Adrenal gland (tissue), 12 donors: ENCODE results near the gene TRIM36. TPM values are rescaled to one million over a fixed set of nuclear protein-coding genes. Genes with fewer than 3 reads are reported as not detected.

ENCODE experiments used
- DNase-seq, 7 donors: peaks; one replicate each; pipeline ENCODE4 v3.0.0-alpha.2; 2019 to 2020
- H3K27ac ChIP-seq, 5 donors: fragments of 200-600 bp; sonication (generic) in 4 of 5; 1 replicate in 3 of 5; 2 replicates in 2 of 5; pipeline versions ENCODE4 v1.5.1 to v1.8.0; 2016 to 2020; ENCODE audit warnings: mild to moderate bottlenecking in 1 of 5
- H3K27me3 ChIP-seq: fragments of 200-600 bp; 2 replicates; pipeline ENCODE4 v1.8.0; 2021
- H3K36me3 ChIP-seq, 2 donors: fragments of 200-600 bp; replicated peaks in 1 of 2; 1 replicate in 1 of 2; 2 replicates in 1 of 2; pipeline versions ENCODE4 v1.5.1 to v1.8.0; 2018 to 2022
- H3K4me1 ChIP-seq, 2 donors: fragments of 200-600 bp; replicated peaks in 1 of 2; 1 replicate in 1 of 2; 2 replicates in 1 of 2; pipeline versions ENCODE4 v1.5.1 to v1.8.0; 2018 to 2021
- H3K4me3 ChIP-seq, 4 donors: fragments of 200-600 bp; sonication (generic) in 3 of 4; one replicate each; pipeline ENCODE4 v1.5.1; 2016 to 2018
- H3K9me3 ChIP-seq, 3 donors: fragments of 200-600 bp; sonication (generic) in 1 of 3; replicated peaks in 1 of 3; 1 replicate in 2 of 3; 2 replicates in 1 of 3; pipeline versions ENCODE4 v1.5.1 to v1.8.0; 2016 to 2021
- CTCF ChIP-seq, 6 experiments: fragments of 450-650 bp in 4 of 6; fragments of 200-600 bp in 2 of 6; sonication (generic) in 1 of 6; IDR thresholded peaks; 1 replicate in 5 of 6; 2 replicates in 1 of 6; pipeline versions ENCODE4 v1.5.1 to v1.8.0; 2016 to 2021; ENCODE audit warnings: antibody characterized with exemption in 6 of 6, mild to moderate bottlenecking in 2 of 6, moderate library complexity in 1 of 6
- POLR2A ChIP-seq, 2 donors: fragments of 450-650 bp; IDR thresholded peaks; one replicate each; pipeline ENCODE4 v1.6.1; 2017; ENCODE audit warnings: antibody characterized with exemption in 2 of 2, mild to moderate bottlenecking in 2 of 2, moderate library complexity in 1 of 2
- WGBS, 4 donors: extraction: QIAGEN DNeasy Blood & Tissue Kit in 2 of 4; methylation state at CpG; one replicate each; pipeline versions ENCODE4 v1.1.5 to v1.1.7; 2013 to 2017; 5-methylcytosine and 5-hydroxymethylcytosine counted together
- intact Hi-C, 2 donors: fragments of 100-400 bp; cut with DNase I; formaldehyde crosslinking; loops; one replicate each; pipeline versions ENCODE4 v1.14.1 to v1.15.0; 2022 to 2023
- polyA plus RNA-seq, 3 donors: library from polyadenylated mRNA; stranded (reverse); fragments of 200-250 nt in 2 of 3; fragments of 350-450 nt in 1 of 3; fragmentation: Illumina TruSeq in 1 of 3; extraction: RNeasy Lipid Tissue Mini Kit (QIAGEN cat#74804) in 1 of 3; gene quantifications; one replicate each; pipeline ENCODE4 v1.2.3, GENCODE V29; 2013 to 2014
- total RNA-seq, 9 donors: library from RNA; depleted of rRNA in 4 of 9; stranded (reverse); fragments of >200 nt in 4 of 9; fragments of 120-200 nt in 1 of 9; fragmentation: NEBNext Ultra II Directional in 1 of 9; extraction: Animal tissue kit (Norgen Biotek cat#: 25700) in 1 of 9; gene quantifications; one replicate each; pipeline versions ENCODE4 v1.1.0 to v1.2.4, GENCODE V29; 2013 to 2023
- donor health status: healthy with polysubstance abuse.
- donor health status: Bipolar disorder and iron deficiency.
- donor health status: DM: yes; HTN: yes; CAD: no.
- donor health status: DM: no; HTN: no; CAD: no.
- donor health status: DM: no; HTN: no; CAD: no.
- donor health status: DM: yes; HTN: yes; CAD: no.

Gene TRIM36
- total and polyA plus RNA-seq, 12 donors: 0.36 to 23.5 (median 2.8) TPM

DNA sequence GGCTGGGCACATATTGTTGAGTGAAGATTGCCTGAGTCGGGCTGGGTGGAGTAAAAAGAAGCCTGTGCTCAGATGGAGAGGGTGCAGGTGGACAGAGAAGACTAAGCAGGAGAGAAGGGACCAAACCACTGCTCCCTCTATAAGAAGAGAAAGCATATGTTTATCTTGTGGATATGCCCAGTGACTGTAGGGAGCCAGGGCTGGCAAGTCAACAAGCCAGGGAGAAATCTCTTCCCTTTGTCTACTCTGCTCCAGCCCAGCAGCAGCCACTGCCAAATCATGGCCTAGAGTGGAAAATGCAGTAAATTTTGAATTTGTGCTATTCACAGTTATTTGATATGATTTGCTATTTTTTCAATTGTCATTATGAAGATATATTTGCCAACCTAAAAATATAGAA, 33.2 kb upstream of the TRIM36 start:
- Histone ChIP-seq H3K27ac (no peak overlapping the region), H3K4me1 (no peaks in the 10 kb centered on the region), H3K36me3 (no peaks in the 10 kb centered on the region), H3K27me3 (no peaks in the 10 kb centered on the region), H3K9me3 (no peaks in the 10 kb centered on the region), H3K4me3 (no peak overlapping the region)
- intact Hi-C loops: no loop called here
- WGBS, 4 donors: 83 to 100% (median 90%) methylated on average over 1 of the region's 1 CpG
- DNase-seq: no peak
- TF ChIP-seq POLR2A (IDR thresholded peaks at IDR 0.05) (no peak), CTCF (IDR thresholded peaks at IDR 0.05) (no peak)

- Histone ChIP-seq H3K27ac (no peak overlapping the region), H3K27me3 (no peaks in the 10 kb centered on the region), H3K9me3 (no peaks in the 10 kb centered on the region), H3K4me1 (no peaks in the 10 kb centered on the region), H3K4me3 (no peak overlapping the region), H3K36me3 (no peaks in the 10 kb centered on the region)
- no peak for TF ChIP-seq POLR2A (IDR thresholded peaks at IDR 0.05)
- no peak for TF ChIP-seq CTCF (IDR thresholded peaks at IDR 0.05)
- intact Hi-C loops: no loop called here
- DNase-seq: no peak
- WGBS, 4 donors: 79 to 87% (median 84%) methylated on average over 3 of the region's 3 CpGs
Observed at GRCh38 chr5:115196161-115196560, 26.5 kb upstream of the TRIM36 start.

DNA sequence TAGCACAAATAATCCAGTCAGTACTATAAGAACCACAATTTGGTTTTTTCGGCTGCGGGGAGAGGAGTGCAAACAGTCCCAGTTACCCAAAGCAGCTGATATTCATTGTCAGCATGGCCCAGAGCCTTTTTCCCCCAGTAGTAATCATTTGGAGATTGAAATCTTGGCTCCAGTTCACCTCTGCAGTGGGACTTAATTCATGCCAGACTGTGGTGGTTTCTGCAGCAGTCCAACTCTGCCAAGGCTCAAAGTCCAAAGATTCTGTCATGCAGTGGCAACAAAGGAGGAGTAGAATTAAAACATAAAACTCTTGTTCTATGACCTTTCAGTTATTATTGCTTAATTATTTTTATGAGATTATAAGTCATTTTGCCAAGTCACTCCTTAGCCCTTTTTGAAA, 25.0 kb upstream of the TRIM36 start:
- Histone ChIP-seq H3K4me1 (no peaks in the 10 kb centered on the region), H3K9me3 (no peaks in the 10 kb centered on the region), H3K27me3 (no peaks in the 10 kb centered on the region), H3K4me3 (no peak overlapping the region), H3K36me3 (no peaks in the 10 kb centered on the region), H3K27ac (no peak overlapping the region)
- 89 to 96% (median 92%) methylated on average over 2 of the region's 2 CpGs for WGBS, 4 donors
- TF ChIP-seq CTCF (IDR thresholded peaks at IDR 0.05): no peak
- TF ChIP-seq POLR2A (IDR thresholded peaks at IDR 0.05): no peak
- intact Hi-C loops: no loop called here
- DNase-seq: no peak

DNA sequence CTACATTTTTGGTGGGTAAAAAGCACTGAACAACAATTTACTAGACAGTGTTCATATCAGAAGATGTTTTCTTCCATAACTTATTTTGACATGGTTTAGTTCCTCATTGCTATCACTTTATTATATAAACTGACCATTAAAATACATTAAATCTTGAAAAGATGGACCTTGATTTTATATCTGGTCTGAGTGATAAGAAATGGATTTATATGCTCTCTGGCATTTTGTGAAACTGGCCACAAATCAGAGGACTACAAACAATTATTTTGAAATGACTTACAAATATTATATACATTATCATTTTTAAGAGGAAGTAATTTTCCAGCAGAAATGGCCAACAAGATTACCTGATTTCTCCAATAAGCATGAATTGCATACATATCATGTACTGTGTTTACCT, 23.6 kb upstream of the TRIM36 start:
- TF ChIP-seq POLR2A (IDR thresholded peaks at IDR 0.05) (no peak), CTCF (IDR thresholded peaks at IDR 0.05) (no peak)
- DNase-seq: no peak
- Histone ChIP-seq H3K27ac (no peak overlapping the region), H3K4me3 (no peak overlapping the region), H3K9me3 (no peaks in the 10 kb centered on the region), H3K4me1 (no peaks in the 10 kb centered on the region), H3K36me3 (no peaks in the 10 kb centered on the region), H3K27me3 (no peaks in the 10 kb centered on the region)
- intact Hi-C loops: no loop called here
